Measurements from ENCODE around the gene NLGN1.
A peak's percentile ranks its signal among the peaks of the same experiment; 100 is the strongest.
"Not testable (repeated sequence)": the region's sequence is repeated elsewhere in the genome, so short reads cannot be mapped to it uniquely, and the experiment has no call there.

NLGN1 gene

DNA sequence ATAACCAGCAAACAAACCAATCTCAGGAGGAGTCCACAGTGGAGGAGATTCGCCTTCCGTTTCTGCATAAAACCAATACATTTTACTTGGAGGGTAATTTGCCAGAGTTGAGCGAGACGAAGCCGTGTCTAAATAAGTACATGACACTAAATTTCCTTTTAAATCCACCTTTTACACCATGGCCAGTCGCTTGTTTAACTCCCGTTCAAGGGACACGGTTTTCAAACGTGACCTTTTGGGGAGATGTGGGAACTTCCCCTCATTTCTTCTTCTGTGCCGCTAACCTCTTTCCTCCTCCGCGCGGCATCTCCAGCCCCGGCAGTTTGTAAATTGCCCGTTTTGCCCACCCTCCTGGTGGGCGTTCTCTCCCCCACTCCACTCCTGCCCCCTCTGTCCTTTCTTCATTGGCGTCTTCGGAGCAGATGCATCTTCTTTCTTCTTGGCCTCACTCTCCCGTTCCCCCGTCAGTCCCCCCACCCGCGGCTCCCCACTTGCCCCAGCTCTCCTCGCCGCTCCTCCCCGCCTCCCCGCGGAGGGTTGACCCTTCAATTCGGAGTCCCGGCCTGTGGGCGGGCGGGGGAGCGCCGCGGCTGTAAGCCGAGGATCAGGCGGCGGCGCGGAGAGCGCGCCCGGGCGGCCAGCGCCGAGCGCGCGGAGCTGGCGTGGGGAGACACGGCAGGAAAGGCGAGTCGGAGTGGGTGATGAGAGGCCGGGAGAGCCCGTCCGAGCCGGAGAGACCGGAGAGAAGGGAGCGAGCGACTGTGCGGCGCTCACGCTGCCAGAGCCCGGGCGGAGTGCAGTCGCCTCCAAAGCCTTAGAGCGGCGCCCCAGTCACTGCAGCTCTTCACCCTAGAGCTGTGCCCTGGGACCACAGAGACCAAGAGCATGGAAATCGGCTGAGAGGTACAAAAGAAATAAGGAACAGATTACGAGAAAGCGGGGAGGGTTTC, at the start of gene NLGN1:
TSS of gene NLGN1 (plus strand) at position 584 of the 950 bp plus-strand sequence.
- ATAC-seq: no peak
- Mint-ChIP-seq H3K4me3 (no peak within 1 kb of the TSS), H3K36me3 (no peaks in the 10 kb centered on the region), H3K9me3 (no peaks in the 10 kb centered on the region), H3K27ac (no peak within 1 kb of the TSS), H3K27me3 (peaks cover 41% of the 10 kb centered on the region), H3K4me1 (peaks cover 29% of the 10 kb centered on the region)

DNA sequence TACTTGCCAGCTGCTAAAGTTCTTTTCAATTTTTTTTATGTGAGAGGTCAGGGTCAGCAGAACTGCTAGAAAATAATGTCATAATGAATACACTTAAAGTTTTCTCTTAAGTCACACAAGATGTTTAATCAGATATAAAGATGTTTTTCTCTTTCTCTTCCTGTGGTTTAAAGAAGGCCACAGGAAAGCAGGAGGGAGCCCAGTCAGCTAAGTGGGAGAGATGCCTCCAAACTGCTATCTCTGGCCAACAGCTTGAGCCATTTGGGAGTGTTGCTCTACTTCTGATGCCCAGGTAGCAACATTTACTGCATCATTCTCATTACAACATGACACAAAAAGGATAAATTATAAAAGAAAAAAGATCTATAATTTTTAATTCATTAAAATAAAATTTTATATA, 45.7 kb upstream of the NLGN1 start:
- H3K27ac Mint-ChIP-seq: no peak overlapping the region
- no peak for ATAC-seq
- H3K9me3 Mint-ChIP-seq: peaks cover 23% of the 10 kb centered on the region
- H3K36me3 Mint-ChIP-seq: no peaks in the 10 kb centered on the region
- no peak overlapping the region for H3K4me3 Mint-ChIP-seq
- H3K4me1 Mint-ChIP-seq: no peaks in the 10 kb centered on the region
- H3K27me3 Mint-ChIP-seq: no peaks in the 10 kb centered on the region

GRCh38 chr3:173353137-173353536, 44.4 kb upstream of the NLGN1 start:
- not testable (repeated sequence) for ATAC-seq

GRCh38 chr3:173354124-173354523, 43.4 kb upstream of the NLGN1 start:
- Mint-ChIP-seq H3K4me3 (no peak overlapping the region), H3K27ac (no peak overlapping the region), H3K4me1 (no peaks in the 10 kb centered on the region), H3K36me3 (no peaks in the 10 kb centered on the region), H3K27me3 (no peaks in the 10 kb centered on the region), H3K9me3 (peaks cover 18% of the 10 kb centered on the region)
- no peak for ATAC-seq

More at GRCh38 chr3:173353137-173353536, 44.4 kb upstream of the NLGN1 start:
- H3K27ac Mint-ChIP-seq, H3K4me1 Mint-ChIP-seq, H3K27me3 Mint-ChIP-seq, H3K4me3 Mint-ChIP-seq, H3K36me3 Mint-ChIP-seq: not testable (repeated sequence)
- H3K9me3 Mint-ChIP-seq: peaks cover 23% of the 10 kb centered on the region

GRCh38 chr3:173371848-173372487, 25.6 kb upstream of the NLGN1 start:
- Mint-ChIP-seq H3K27ac (no peak overlapping the region), H3K4me3 (no peak overlapping the region), H3K27me3 (no peaks in the 10 kb centered on the region), H3K9me3 (peaks cover 3% of the 10 kb centered on the region), H3K36me3 (no peaks in the 10 kb centered on the region), H3K4me1 (no peaks in the 10 kb centered on the region)
- no peak for ATAC-seq

GRCh38 chr3:173380681-173381080, 16.9 kb upstream of the NLGN1 start:
- H3K27me3 Mint-ChIP-seq: no peaks in the 10 kb centered on the region
- H3K4me3 Mint-ChIP-seq: no peak overlapping the region
- no peak overlapping the region for H3K27ac Mint-ChIP-seq
- H3K4me1 Mint-ChIP-seq: no peaks in the 10 kb centered on the region
- ATAC-seq: no peak
- H3K9me3 Mint-ChIP-seq: peaks cover 5% of the 10 kb centered on the region
- H3K36me3 Mint-ChIP-seq: no peaks in the 10 kb centered on the region

DNA sequence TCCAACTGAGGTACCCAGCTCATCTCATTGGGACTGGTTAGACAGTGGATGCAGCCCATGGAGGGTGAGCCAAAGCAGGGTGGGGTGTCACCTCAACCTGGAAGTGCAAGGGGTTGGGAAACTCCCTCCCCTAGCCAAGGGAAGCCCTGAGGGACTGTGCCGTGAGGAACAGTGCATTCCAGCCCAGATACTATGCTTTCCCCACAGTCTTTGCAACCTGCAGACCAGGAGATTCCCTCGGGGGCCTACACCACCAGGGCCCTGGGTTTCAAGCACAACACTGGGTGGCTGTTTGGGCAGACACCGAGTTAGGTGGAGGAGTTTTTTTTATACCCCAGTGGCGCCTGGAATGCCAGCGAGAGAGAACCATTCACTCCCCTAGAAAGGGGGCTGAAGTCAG, 15.6 kb upstream of the NLGN1 start:
- not testable (repeated sequence) for ATAC-seq, H3K27ac Mint-ChIP-seq, H3K4me1 Mint-ChIP-seq, H3K36me3 Mint-ChIP-seq, H3K27me3 Mint-ChIP-seq, H3K4me3 Mint-ChIP-seq
- peaks cover 11% of the 10 kb centered on the region for H3K9me3 Mint-ChIP-seq

DNA sequence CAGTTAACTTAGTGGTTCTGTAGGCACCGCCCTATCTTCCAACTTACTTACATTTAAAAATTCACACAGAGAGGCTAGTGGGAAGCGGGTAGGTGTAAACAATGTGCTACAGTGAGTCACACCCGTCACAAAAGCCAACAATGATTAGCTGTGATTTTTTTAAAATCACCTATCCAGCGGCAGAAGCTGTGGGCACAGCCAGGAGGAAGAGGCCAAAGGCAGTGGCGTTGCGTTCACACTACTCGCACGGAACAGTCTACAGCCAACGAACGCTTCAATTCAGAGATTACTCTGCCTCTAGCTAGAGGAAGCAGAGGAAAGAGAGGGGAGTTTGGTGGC, 2.5 kb upstream of the NLGN1 start:
- peaks cover 41% of the 10 kb centered on the region for H3K27me3 Mint-ChIP-seq
- peaks cover 29% of the 10 kb centered on the region for H3K4me1 Mint-ChIP-seq
- peak; percentile 34 for ATAC-seq
- no peak overlapping the region for H3K27ac Mint-ChIP-seq
- peaks cover 5% of the 10 kb centered on the region for H3K9me3 Mint-ChIP-seq
- H3K4me3 Mint-ChIP-seq: peak overlapping the region; percentile 51
- H3K36me3 Mint-ChIP-seq: no peaks in the 10 kb centered on the region

GRCh38 chr3:173395412-173396181, 1.9 kb upstream of the NLGN1 start:
- peaks cover 29% of the 10 kb centered on the region for H3K4me1 Mint-ChIP-seq
- H3K27me3 Mint-ChIP-seq: peaks cover 41% of the 10 kb centered on the region
- H3K27ac Mint-ChIP-seq: no peak overlapping the region
- H3K36me3 Mint-ChIP-seq: no peaks in the 10 kb centered on the region
- H3K9me3 Mint-ChIP-seq: peaks cover 5% of the 10 kb centered on the region
- peak overlapping the region; percentile 56 for H3K4me3 Mint-ChIP-seq
- ATAC-seq: peak; percentile 59

- Mint-ChIP-seq H3K4me3 (peak overlapping the region; percentile 56), H3K27me3 (peaks cover 41% of the 10 kb centered on the region), H3K9me3 (no peaks in the 10 kb centered on the region), H3K36me3 (no peaks in the 10 kb centered on the region), H3K4me1 (peaks cover 29% of the 10 kb centered on the region), H3K27ac (no peak overlapping the region)
- no peak for ATAC-seq
Measured at GRCh38 chr3:173396191-173397041, 1.1 kb upstream of the NLGN1 start.

DNA sequence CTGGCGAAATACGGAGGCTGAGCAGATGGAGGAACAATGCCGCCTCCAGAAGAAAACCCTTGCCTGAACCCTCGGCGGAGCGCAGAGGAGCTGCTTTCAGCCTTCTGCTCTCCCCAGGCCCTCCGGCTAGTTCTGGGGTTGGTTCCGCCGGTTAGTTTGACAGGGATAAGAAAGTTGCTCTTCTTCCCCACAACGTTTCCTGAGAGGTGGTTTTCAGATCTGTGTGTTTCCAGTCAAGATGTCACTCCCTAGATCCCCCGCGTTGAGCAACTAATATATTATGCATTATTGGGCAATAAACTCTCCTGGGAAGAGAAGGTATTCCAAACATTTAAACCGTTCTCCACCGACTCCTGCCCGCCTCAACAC, 551 bp downstream of the NLGN1 start:
- ATAC-seq: no peak
- Mint-ChIP-seq H3K9me3 (no peaks in the 10 kb centered on the region), H3K4me3 (no peak overlapping the region), H3K27ac (no peak overlapping the region), H3K36me3 (no peaks in the 10 kb centered on the region), H3K27me3 (peaks cover 41% of the 10 kb centered on the region), H3K4me1 (peaks cover 29% of the 10 kb centered on the region)

DNA sequence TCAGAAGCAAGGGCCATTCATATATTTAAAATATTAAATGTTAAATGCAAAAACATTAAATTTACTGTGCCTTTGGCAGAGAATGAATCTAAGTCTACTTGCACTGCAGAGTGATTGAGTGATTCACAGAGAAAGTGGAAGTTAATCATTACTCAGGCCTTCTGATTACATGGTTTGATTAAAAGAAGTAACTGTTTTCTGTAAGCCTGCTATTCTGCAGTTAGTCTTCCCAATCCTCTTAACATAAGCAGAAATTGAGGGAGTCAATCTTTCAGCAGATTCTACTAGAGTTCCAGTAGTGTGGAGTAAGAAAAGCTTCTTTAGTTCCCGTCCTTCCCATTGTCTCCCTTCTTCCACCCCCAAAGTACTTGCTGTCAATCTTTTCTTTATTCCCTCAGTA, 1.5 kb downstream of the NLGN1 start:
- peaks cover 29% of the 10 kb centered on the region for H3K4me1 Mint-ChIP-seq
- H3K9me3 Mint-ChIP-seq: no peaks in the 10 kb centered on the region
- H3K27ac Mint-ChIP-seq: no peak overlapping the region
- peaks cover 41% of the 10 kb centered on the region for H3K27me3 Mint-ChIP-seq
- no peaks in the 10 kb centered on the region for H3K36me3 Mint-ChIP-seq
- no peak overlapping the region for H3K4me3 Mint-ChIP-seq
- ATAC-seq: no peak

DNA sequence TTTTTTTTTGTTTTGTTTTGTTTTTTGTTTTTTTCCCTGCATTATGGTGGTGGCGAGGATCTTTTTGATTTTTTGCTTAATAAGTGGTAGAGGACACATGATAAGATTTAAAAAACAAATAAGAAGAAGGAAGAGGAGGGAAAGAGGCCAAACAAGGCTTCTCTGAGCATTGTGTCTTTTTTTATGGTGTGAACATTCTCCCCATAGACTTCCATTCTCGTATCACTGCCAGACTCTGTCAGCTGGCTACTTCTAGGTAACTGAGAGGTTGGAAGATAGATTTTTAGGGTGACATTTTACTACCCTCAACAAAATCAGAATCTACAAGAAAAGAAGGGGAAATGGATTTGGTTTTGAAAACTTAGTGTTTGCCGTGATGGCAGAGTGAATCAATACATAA, 3.8 kb downstream of the NLGN1 start:
- H3K4me1 Mint-ChIP-seq: peaks cover 12% of the 10 kb centered on the region
- H3K36me3 Mint-ChIP-seq: no peaks in the 10 kb centered on the region
- peaks cover 22% of the 10 kb centered on the region for H3K27me3 Mint-ChIP-seq
- no peak for ATAC-seq
- H3K27ac Mint-ChIP-seq: no peak overlapping the region
- no peak overlapping the region for H3K4me3 Mint-ChIP-seq
- H3K9me3 Mint-ChIP-seq: no peaks in the 10 kb centered on the region

GRCh38 chr3:173402656-173403055, 5.1 kb downstream of the NLGN1 start:
- Mint-ChIP-seq H3K27me3 (peaks cover 9% of the 10 kb centered on the region), H3K36me3 (no peaks in the 10 kb centered on the region), H3K4me1 (no peaks in the 10 kb centered on the region), H3K27ac (no peak overlapping the region), H3K9me3 (no peaks in the 10 kb centered on the region), H3K4me3 (no peak overlapping the region)
- ATAC-seq: no peak

DNA sequence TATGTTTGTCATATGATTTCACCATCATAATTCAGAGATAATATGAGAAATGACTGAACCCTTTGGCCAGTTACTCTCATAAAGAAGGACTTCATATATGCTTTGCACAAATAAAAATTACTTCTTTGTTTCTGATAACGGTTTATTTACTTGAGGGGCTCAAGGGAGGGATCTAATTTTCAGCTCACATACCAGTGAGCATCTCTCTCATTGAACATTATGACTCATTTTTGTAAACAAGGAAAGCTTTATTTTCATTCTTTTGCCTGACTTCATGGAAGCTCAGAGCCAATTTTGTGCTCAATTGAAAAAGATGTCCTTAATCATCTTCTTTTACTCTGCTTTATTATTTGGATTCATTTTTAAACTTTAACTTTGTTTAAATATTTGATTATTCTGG, 5.8 kb downstream of the NLGN1 start:
- H3K9me3 Mint-ChIP-seq: no peaks in the 10 kb centered on the region
- H3K4me3 Mint-ChIP-seq: no peak overlapping the region
- H3K27me3 Mint-ChIP-seq: peaks cover 3% of the 10 kb centered on the region
- no peak for ATAC-seq
- H3K4me1 Mint-ChIP-seq: no peaks in the 10 kb centered on the region
- no peak overlapping the region for H3K27ac Mint-ChIP-seq
- no peaks in the 10 kb centered on the region for H3K36me3 Mint-ChIP-seq

Measured in stimulated activated memory B cell treated with anti-CD40 and anti-IgM and Interleukin-4, amounts not matched to agents 10 μg/mL and 1 μg/mL and 100 μg/mL, for 72 hours (primary cell).